Limb (tissue), 2 donors: Measurements from ENCODE around the gene MRM3.
A peak's percentile ranks its signal among the peaks of the same experiment; 100 is the strongest.
"Not testable (repeated sequence)": the region's sequence is repeated elsewhere in the genome, so short reads cannot be mapped to it uniquely, and the experiment has no call there.

Experiments
- DNase-seq, 2 donors: peaks; one replicate each; pipeline ENCODE4 v3.0.0-alpha.2; 2016; ENCODE audit errors: extremely low spot score in 2 of 2

MRM3 gene

DNA sequence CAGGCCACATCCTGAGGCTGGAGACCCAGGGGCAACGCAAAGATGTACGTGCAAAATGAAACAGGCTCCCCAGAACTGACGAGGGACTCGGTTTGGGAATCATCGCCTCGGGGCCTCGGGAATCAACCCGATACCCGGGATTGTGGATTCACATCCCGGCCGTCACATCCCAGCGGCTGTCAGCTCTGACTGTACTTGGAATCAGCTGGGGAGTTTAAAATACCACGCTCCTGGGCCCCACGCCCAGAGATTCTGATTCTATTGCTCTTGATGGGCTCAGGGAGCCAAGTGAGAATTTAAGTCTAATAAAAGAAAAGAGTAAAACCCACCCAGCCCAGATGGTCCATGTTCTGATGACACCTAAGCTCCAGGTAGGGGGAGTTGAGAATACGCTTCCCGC, 42.2 kb downstream of the MRM3 start:
- no peak for DNase-seq

- no peak for DNase-seq
Observed at GRCh38 chr17:825216-825615, 43.1 kb downstream of the MRM3 start.

DNA sequence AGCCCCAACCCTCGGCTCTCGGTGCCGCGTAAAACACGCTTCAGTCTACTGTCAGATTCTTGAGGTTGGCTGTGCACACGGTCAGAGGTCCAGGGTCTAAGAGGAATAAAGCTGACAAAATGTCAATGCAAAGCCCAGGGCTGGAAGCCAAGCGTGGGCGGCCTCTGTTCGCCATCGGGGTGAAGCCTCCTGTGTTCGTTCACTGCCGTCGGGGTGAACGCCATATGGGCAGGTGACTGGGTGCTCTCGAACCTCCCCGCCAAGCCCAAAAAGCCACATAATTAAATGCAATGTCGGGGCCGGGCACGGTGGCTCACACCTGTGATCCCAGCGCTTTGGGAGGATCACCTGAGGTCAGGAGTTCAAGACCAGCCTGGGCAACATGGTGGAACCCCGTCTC, 44.6 kb downstream of the MRM3 start:
- DNase-seq = no peak

GRCh38 chr17:828761-829160, 46.6 kb downstream of the MRM3 start:
- DNase-seq = no peak

DNA sequence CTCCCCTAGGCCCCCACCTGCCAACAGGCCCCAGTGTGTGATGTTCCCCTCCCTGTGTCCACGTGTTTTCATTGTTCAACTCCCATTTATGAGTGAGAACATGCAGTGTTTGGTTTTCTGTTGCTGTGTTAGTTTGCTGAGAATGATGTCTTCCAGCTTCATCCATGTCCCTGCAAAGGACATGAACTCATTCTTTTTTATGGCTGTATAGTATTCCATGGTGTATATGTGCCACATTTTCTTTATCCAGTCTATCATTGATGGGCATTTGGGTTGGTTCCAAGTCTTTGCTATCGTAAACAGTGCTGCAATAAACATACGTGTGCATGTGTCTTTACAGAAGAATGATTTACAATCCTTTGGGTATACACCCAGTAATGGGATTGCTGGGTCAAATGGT, 47.5 kb downstream of the MRM3 start:
- DNase-seq = not testable (repeated sequence)

- DNase-seq = no peak
Observed at GRCh38 chr17:830381-830780, 48.2 kb downstream of the MRM3 start.

- no peak for DNase-seq
Observed at GRCh38 chr17:830950-831349, 48.8 kb downstream of the MRM3 start.

- no peak for DNase-seq
Observed at GRCh38 chr17:834136-834535, 52.0 kb downstream of the MRM3 start.

DNA sequence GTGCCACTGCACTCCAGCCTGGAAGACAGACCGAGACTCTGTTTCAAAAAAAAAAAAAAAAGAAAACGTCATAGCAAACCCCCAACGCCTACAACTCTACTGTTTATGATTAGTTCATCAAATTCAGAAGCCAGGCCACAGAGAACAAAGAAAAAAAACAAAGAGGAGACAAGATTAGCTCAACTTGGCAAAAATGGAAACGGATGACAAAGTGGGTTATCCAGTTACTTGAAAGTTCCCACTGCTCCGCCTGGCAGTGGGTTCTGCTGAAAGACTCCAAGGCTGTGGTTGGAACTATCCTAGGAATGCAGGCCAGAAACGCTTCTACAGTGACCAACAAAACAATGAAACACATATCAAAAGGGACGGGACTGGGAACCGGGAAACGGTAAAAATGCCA, 53.1 kb downstream of the MRM3 start:
- peak in 1 of 2 donors; percentile 36 for DNase-seq

DNA sequence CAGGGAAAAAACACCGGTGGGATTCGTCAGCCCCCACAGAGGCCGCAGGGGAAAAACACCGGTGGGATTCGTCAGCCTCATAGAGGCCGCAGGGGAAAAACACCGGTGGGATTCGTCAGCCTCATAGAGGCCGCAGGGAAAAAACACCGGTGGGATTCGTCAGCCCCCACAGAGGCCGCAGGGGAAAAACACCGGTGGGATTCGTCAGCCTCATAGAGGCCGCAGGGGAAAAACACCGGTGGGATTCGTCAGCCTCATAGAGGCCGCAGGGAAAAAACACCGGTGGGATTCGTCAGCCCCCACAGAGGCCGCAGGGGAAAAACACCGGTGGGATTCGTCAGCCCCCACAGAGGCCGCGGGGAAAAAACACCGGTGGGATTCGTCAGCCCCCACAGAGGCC, 53.6 kb downstream of the MRM3 start:
- DNase-seq = not testable (repeated sequence)

GRCh38 chr17:836151-836550, 54.0 kb downstream of the MRM3 start:
- DNase-seq = no peak

DNA sequence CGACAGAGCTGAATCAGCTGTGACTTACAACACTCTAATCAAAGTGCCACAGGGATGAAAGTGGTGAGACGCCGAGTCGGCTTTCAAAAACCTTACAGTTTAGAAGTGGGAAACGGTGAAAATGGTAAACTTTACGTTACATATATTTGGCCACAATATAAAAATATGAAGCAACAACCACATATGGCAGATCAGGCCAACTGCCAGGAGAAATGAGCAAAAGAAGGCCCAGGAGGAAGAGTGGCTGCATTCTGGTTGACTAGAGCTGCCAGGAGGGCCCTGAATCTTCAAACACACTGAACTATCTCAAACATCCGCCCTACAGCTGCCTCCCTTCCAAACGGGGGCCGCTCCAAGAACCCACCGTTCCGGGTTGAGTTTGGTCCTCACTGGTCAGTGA, 56.3 kb downstream of the MRM3 start:
- no peak for DNase-seq

GRCh38 chr17:841313-841712, 59.2 kb downstream of the MRM3 start:
- DNase-seq = peak in 1 of 2 donors; percentile 61
